GM23338 (cell line): ENCODE measurements around the gene AMPH. TPM values are rescaled to one million over a fixed set of nuclear protein-coding genes. Genes with fewer than 3 reads are reported as not detected.
A peak's percentile ranks its signal among the peaks of the same experiment; 100 is the strongest.

Source experiments
- ATAC-seq: fragments of 200-7000 bp; cut with Tn5 transposase; 3 replicates; pipeline ENCODE4 v1.9.1; 2020
- DNase-seq: peaks from one replicate; pipeline ENCODE4 v3.0.0-alpha.2; 2015; ENCODE audit warnings: low spot score
- H2AFZ ChIP-seq: fragments of 200-600 bp; sonication (generic); 2 replicates; pipeline ENCODE4 v1.8.0; 2016; ENCODE audit warnings: antibody characterized with exemption, mild to moderate bottlenecking, moderate library complexity
- H3F3A ChIP-seq: fragments of 200-600 bp; sonication (generic); replicated peaks from 2 replicates; pipeline ENCODE4 v1.8.0; 2017; ENCODE audit warnings: antibody characterized with exemption, mixed run types, low read depth
- H3K27ac ChIP-seq: fragments of 200-600 bp; sonication (generic); 2 replicates; pipeline ENCODE4 v1.6.1; 2016; ENCODE audit warnings: low read depth
- H3K27me3 ChIP-seq: fragments of 200-600 bp; sonication (generic); 2 replicates; pipeline ENCODE4 v1.8.0; 2016; ENCODE audit warnings: mild to moderate bottlenecking, mixed run types, moderate library complexity; ENCODE audit not compliant: insufficient read depth
- H3K36me3 ChIP-seq: fragments of 200-600 bp; sonication (generic); 2 replicates; pipeline ENCODE4 v1.8.0; 2016; ENCODE audit warnings: mild to moderate bottlenecking; ENCODE audit not compliant: insufficient read depth
- H3K4me1 ChIP-seq: fragments of 200-600 bp; sonication (generic); 2 replicates; pipeline ENCODE4 v1.8.0; 2016; ENCODE audit warnings: mild to moderate bottlenecking, moderate library complexity; ENCODE audit not compliant: insufficient read depth
- H3K4me2 ChIP-seq: fragments of 200-600 bp; sonication (generic); 2 replicates; pipeline ENCODE4 v1.7.1; 2017; ENCODE audit warnings: mixed run types
- H3K4me3 ChIP-seq: fragments of 200-600 bp; sonication (generic); 2 replicates; pipeline ENCODE4 v1.6.1; 2016; ENCODE audit warnings: mixed run types
- H3K79me2 ChIP-seq: fragments of 200-600 bp; sonication (generic); replicated peaks from 2 replicates; pipeline ENCODE4 v1.8.0; 2017; ENCODE audit warnings: mild to moderate bottlenecking; ENCODE audit not compliant: insufficient read depth
- H3K9me2 ChIP-seq: fragments of 200-600 bp; sonication (generic); 2 replicates; pipeline ENCODE4 v1.8.0; 2017; ENCODE audit not compliant: insufficient read depth
- H4K20me1 ChIP-seq: fragments of 200-600 bp; sonication (generic); replicated peaks from 2 replicates; pipeline ENCODE4 v1.8.0; 2017; ENCODE audit warnings: mild to moderate bottlenecking; ENCODE audit not compliant: insufficient read depth
- H3K27ac Mint-ChIP-seq: 2 replicates; pipeline ENCODE4 v1.8.0; 2020; ENCODE audit warnings: inconsistent platforms, mild to moderate bottlenecking, moderate library complexity, mixed read lengths
- H3K27me3 Mint-ChIP-seq: 3 replicates; pipeline ENCODE4 v1.8.0; 2022; ENCODE audit warnings: low read depth, mild to moderate bottlenecking, moderate library complexity, mixed read lengths, inconsistent platforms; ENCODE audit not compliant: insufficient read depth, poor library complexity
- H3K36me3 Mint-ChIP-seq: 3 replicates; pipeline ENCODE4 v1.8.0; 2021; ENCODE audit warnings: low read depth, mild to moderate bottlenecking, inconsistent platforms, moderate library complexity, mixed read lengths
- H3K4me1 Mint-ChIP-seq: 3 replicates; pipeline ENCODE4 v1.8.0; 2020; ENCODE audit warnings: mild to moderate bottlenecking, inconsistent platforms, mixed read lengths
- H3K4me3 Mint-ChIP-seq: 3 replicates; pipeline ENCODE4 v1.8.0; 2021; ENCODE audit warnings: moderate library complexity, mild to moderate bottlenecking, inconsistent platforms, mixed read lengths
- H3K9me3 Mint-ChIP-seq: 3 replicates; pipeline ENCODE4 v1.8.0; 2020; ENCODE audit warnings: moderate library complexity, mild to moderate bottlenecking, inconsistent platforms, mixed read lengths
- CREB1 ChIP-seq: fragments of 250-450 bp; sonication (Bioruptor Pico); IDR thresholded peaks from 2 replicates; pipeline ENCODE4 v1.5.0; 2020; ENCODE audit warnings: low read depth, mild to moderate bottlenecking, moderate library complexity
- EZH2 ChIP-seq: fragments of 200-600 bp; sonication (generic); IDR thresholded peaks from one replicate; pipeline ENCODE4 v1.8.0; 2017; ENCODE audit warnings: antibody characterized with exemption, mild to moderate bottlenecking, low read depth; ENCODE audit not compliant: unreplicated experiment
- EZH2phosphoT487 ChIP-seq: fragments of 200-600 bp; sonication (generic); IDR thresholded peaks from one replicate; pipeline ENCODE4 v1.8.1; 2018; ENCODE audit warnings: antibody characterized with exemption; ENCODE audit not compliant: unreplicated experiment
- JUNB ChIP-seq: IDR thresholded peaks from one replicate; pipeline ENCODE4 v1.6.1; 2016; ENCODE audit warnings: antibody characterized with exemption; ENCODE audit not compliant: unreplicated experiment
- ZNF114 ChIP-seq: fragments of 250-450 bp; sonication (Bioruptor Pico); IDR thresholded peaks from 2 replicates; pipeline ENCODE4 v1.5.0; 2020; ENCODE audit warnings: mild to moderate bottlenecking, moderate library complexity
- polyA plus RNA-seq: library from polyadenylated mRNA; unstranded; fragments of >200 nt; fragmentation: Nextera tagmentation; extraction: Ambion mirVana; gene quantifications from 2 replicates; pipeline ENCODE4 v1.2.1, GENCODE V29; 2016
- total RNA-seq: library from RNA; depleted of rRNA; stranded (reverse); fragments of >200 nt; shearing (Covaris generic); gene quantifications from 2 replicates; pipeline ENCODE4 v1.2.3, GENCODE V29; 2014
- TF ChIP-seq, protein P1 (sequence below), 2 experiments: fragments of 200-600 bp in 1 of 2; sonication (generic) in 1 of 2; conservative IDR thresholded peaks; 2 replicates each; pipeline versions ENCODE4 v1.5.1 to v1.6.1; 2016 to 2017; ENCODE audit warnings: antibody characterized with exemption in 2 of 2, low read depth in 2 of 2, mild to moderate bottlenecking in 2 of 2, moderate library complexity in 1 of 2
- TF ChIP-seq, protein P2 (sequence below): fragments of 250-450 bp; sonication (Bioruptor Pico); IDR thresholded peaks from 2 replicates; pipeline ENCODE4 v1.5.0; 2020; ENCODE audit warnings: mild to moderate bottlenecking, moderate library complexity
- TF ChIP-seq, protein P3 (sequence below): IDR thresholded peaks from one replicate; pipeline ENCODE4 v1.6.1; 2018; ENCODE audit warnings: antibody characterized with exemption; ENCODE audit not compliant: unreplicated experiment

The AMPH gene
- total and polyA plus RNA-seq, 2 experiments from 2014 or later: 4.8 to 10.2 TPM

- H3K4me1 ChIP-seq: no peaks in the 10 kb centered on the region
- H2AFZ ChIP-seq: no peak overlapping the region
- H3K27me3 ChIP-seq: no peaks in the 10 kb centered on the region
- H4K20me1 ChIP-seq: no peaks in the 10 kb centered on the region
- H3K79me2 ChIP-seq: no peaks in the 10 kb centered on the region
- no peaks in the 10 kb centered on the region; the same call in 1 of the 2 replicates for H3K36me3 ChIP-seq
- ATAC-seq (peak; percentile 66), DNase-seq (peak; percentile 73)
- no peaks in the 10 kb centered on the region for H3K9me2 ChIP-seq
- H3K27ac ChIP-seq: no peak overlapping the region
- Mint-ChIP-seq H3K27me3 (peaks cover 5% of the 10 kb centered on the region), H3K4me1 (peaks cover 7% of the 10 kb centered on the region), H3K9me3 (no peaks in the 10 kb centered on the region), H3K4me3 (no peak overlapping the region), H3K27ac (no peak overlapping the region), H3K36me3 (no peaks in the 10 kb centered on the region; the same call in 2 of the 3 replicates)
- no peak for TF ChIP-seq JUNB
- TF ChIP-seq CREB1 (CRISPR knock-in tag): peak; percentile 78
- TF ChIP-seq, protein P1, sequence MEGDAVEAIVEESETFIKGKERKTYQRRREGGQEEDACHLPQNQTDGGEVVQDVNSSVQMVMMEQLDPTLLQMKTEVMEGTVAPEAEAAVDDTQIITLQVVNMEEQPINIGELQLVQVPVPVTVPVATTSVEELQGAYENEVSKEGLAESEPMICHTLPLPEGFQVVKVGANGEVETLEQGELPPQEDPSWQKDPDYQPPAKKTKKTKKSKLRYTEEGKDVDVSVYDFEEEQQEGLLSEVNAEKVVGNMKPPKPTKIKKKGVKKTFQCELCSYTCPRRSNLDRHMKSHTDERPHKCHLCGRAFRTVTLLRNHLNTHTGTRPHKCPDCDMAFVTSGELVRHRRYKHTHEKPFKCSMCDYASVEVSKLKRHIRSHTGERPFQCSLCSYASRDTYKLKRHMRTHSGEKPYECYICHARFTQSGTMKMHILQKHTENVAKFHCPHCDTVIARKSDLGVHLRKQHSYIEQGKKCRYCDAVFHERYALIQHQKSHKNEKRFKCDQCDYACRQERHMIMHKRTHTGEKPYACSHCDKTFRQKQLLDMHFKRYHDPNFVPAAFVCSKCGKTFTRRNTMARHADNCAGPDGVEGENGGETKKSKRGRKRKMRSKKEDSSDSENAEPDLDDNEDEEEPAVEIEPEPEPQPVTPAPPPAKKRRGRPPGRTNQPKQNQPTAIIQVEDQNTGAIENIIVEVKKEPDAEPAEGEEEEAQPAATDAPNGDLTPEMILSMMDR (conservative IDR thresholded peaks at IDR 0.05; ENCODE audit: low read depth in 2 of 2): peak; percentile 83 to 85
- no peak overlapping the region for H3K4me2 ChIP-seq
- H3K4me3 ChIP-seq: no peak overlapping the region
- H3F3A ChIP-seq: no peaks in the 10 kb centered on the region
Measured at GRCh38 chr7:38398725-38399321, 232.3 kb downstream of the AMPH start.

- no peak overlapping the region for H3K4me3 Mint-ChIP-seq
- H3K9me3 Mint-ChIP-seq: no peaks in the 10 kb centered on the region
- no peaks in the 10 kb centered on the region for H3K27me3 ChIP-seq
- ATAC-seq (no peak), DNase-seq (no peak)
- no peaks in the 10 kb centered on the region; the same call in 1 of the 2 replicates for H3K36me3 ChIP-seq
- H3K27ac Mint-ChIP-seq: no peak overlapping the region
- no peak overlapping the region for H2AFZ ChIP-seq
- peaks cover 2% of the 10 kb centered on the region for H3K27me3 Mint-ChIP-seq
- no peaks in the 10 kb centered on the region for H3K9me2 ChIP-seq
- H3K27ac ChIP-seq: no peak overlapping the region
- no peak overlapping the region for H3K4me2 ChIP-seq
- no peaks in the 10 kb centered on the region for H3K4me1 ChIP-seq
- H3K36me3 Mint-ChIP-seq: no peaks in the 10 kb centered on the region; the same call in 2 of the 3 replicates
- H3K79me2 ChIP-seq: no peaks in the 10 kb centered on the region
- peaks cover 11% of the 10 kb centered on the region for H3K4me1 Mint-ChIP-seq
- H4K20me1 ChIP-seq: no peaks in the 10 kb centered on the region
- no peak overlapping the region for H3K4me3 ChIP-seq
- no peaks in the 10 kb centered on the region for H3F3A ChIP-seq
- TF ChIP-seq EZH2: no peak
- TF ChIP-seq CREB1 (CRISPR knock-in tag): no peak
- TF ChIP-seq, protein P2, sequence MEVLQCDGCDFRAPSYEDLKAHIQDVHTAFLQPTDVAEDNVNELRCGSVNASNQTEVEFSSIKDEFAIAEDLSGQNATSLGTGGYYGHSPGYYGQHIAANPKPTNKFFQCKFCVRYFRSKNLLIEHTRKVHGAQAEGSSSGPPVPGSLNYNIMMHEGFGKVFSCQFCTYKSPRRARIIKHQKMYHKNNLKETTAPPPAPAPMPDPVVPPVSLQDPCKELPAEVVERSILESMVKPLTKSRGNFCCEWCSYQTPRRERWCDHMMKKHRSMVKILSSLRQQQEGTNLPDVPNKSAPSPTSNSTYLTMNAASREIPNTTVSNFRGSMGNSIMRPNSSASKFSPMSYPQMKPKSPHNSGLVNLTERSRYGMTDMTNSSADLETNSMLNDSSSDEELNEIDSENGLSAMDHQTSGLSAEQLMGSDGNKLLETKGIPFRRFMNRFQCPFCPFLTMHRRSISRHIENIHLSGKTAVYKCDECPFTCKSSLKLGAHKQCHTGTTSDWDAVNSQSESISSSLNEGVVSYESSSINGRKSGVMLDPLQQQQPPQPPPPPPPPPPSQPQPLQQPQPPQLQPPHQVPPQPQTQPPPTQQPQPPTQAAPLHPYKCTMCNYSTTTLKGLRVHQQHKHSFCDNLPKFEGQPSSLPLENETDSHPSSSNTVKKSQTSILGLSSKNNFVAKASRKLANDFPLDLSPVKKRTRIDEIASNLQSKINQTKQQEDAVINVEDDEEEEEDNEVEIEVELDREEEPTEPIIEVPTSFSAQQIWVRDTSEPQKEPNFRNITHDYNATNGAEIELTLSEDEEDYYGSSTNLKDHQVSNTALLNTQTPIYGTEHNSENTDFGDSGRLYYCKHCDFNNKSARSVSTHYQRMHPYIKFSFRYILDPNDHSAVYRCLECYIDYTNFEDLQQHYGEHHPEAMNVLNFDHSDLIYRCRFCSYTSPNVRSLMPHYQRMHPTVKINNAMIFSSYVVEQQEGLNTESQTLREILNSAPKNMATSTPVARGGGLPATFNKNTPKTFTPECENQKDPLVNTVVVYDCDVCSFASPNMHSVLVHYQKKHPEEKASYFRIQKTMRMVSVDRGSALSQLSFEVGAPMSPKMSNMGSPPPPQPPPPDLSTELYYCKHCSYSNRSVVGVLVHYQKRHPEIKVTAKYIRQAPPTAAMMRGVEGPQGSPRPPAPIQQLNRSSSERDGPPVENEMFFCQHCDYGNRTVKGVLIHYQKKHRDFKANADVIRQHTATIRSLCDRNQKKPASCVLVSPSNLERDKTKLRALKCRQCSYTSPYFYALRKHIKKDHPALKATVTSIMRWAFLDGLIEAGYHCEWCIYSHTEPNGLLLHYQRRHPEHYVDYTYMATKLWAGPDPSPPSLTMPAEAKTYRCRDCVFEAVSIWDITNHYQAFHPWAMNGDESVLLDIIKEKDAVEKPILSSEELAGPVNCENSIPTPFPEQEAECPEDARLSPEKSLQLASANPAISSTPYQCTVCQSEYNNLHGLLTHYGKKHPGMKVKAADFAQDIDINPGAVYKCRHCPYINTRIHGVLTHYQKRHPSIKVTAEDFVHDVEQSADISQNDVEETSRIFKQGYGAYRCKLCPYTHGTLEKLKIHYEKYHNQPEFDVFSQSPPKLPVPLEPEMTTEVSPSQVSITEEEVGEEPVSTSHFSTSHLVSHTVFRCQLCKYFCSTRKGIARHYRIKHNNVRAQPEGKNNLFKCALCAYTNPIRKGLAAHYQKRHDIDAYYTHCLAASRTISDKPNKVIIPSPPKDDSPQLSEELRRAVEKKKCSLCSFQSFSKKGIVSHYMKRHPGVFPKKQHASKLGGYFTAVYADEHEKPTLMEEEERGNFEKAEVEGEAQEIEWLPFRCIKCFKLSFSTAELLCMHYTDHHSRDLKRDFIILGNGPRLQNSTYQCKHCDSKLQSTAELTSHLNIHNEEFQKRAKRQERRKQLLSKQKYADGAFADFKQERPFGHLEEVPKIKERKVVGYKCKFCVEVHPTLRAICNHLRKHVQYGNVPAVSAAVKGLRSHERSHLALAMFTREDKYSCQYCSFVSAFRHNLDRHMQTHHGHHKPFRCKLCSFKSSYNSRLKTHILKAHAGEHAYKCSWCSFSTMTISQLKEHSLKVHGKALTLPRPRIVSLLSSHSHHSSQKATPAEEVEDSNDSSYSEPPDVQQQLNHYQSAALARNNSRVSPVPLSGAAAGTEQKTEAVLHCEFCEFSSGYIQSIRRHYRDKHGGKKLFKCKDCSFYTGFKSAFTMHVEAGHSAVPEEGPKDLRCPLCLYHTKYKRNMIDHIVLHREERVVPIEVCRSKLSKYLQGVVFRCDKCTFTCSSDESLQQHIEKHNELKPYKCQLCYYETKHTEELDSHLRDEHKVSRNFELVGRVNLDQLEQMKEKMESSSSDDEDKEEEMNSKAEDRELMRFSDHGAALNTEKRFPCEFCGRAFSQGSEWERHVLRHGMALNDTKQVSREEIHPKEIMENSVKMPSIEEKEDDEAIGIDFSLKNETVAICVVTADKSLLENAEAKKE (CRISPR knock-in tag): no peak
- TF ChIP-seq EZH2phosphoT487: no peak
- TF ChIP-seq ZNF114 (CRISPR knock-in tag): no peak
- TF ChIP-seq, protein P3, sequence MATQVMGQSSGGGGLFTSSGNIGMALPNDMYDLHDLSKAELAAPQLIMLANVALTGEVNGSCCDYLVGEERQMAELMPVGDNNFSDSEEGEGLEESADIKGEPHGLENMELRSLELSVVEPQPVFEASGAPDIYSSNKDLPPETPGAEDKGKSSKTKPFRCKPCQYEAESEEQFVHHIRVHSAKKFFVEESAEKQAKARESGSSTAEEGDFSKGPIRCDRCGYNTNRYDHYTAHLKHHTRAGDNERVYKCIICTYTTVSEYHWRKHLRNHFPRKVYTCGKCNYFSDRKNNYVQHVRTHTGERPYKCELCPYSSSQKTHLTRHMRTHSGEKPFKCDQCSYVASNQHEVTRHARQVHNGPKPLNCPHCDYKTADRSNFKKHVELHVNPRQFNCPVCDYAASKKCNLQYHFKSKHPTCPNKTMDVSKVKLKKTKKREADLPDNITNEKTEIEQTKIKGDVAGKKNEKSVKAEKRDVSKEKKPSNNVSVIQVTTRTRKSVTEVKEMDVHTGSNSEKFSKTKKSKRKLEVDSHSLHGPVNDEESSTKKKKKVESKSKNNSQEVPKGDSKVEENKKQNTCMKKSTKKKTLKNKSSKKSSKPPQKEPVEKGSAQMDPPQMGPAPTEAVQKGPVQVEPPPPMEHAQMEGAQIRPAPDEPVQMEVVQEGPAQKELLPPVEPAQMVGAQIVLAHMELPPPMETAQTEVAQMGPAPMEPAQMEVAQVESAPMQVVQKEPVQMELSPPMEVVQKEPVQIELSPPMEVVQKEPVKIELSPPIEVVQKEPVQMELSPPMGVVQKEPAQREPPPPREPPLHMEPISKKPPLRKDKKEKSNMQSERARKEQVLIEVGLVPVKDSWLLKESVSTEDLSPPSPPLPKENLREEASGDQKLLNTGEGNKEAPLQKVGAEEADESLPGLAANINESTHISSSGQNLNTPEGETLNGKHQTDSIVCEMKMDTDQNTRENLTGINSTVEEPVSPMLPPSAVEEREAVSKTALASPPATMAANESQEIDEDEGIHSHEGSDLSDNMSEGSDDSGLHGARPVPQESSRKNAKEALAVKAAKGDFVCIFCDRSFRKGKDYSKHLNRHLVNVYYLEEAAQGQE: no peak
Measured at GRCh38 chr7:38396852-38397251, 234.3 kb downstream of the AMPH start.
